ENCODE results near the gene IL34.

DNA sequence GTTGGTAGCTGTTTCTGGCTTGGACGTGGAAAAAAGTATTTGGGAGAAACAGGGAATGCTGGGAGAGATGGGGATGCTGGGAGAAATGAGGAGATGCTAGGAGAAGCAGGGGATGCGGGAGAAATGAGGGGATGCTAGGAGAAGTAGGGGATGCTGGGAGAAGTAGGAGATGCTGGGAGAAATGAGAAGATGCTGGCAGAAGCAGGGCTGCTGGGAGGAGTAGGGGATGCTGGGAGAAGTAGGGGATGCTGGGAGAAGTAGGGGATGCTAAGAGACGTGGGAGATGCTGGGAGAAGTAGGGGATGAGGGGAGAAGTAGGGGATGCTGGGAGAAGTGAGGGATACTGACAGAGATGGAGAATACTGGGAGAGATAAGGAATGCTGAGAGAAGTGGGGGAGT is 45.6 kb upstream of the IL34 start:
- TF ChIP-seq, protein P1, sequence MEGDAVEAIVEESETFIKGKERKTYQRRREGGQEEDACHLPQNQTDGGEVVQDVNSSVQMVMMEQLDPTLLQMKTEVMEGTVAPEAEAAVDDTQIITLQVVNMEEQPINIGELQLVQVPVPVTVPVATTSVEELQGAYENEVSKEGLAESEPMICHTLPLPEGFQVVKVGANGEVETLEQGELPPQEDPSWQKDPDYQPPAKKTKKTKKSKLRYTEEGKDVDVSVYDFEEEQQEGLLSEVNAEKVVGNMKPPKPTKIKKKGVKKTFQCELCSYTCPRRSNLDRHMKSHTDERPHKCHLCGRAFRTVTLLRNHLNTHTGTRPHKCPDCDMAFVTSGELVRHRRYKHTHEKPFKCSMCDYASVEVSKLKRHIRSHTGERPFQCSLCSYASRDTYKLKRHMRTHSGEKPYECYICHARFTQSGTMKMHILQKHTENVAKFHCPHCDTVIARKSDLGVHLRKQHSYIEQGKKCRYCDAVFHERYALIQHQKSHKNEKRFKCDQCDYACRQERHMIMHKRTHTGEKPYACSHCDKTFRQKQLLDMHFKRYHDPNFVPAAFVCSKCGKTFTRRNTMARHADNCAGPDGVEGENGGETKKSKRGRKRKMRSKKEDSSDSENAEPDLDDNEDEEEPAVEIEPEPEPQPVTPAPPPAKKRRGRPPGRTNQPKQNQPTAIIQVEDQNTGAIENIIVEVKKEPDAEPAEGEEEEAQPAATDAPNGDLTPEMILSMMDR (IDR thresholded peaks at IDR 0.05), result no peak
- TF ChIP-seq POLR2A (IDR thresholded peaks at IDR 0.05), result no peak
